ENCODE results near the gene WAPL. TPM values are rescaled to one million over a fixed set of nuclear protein-coding genes. Genes with fewer than 3 reads are reported as not detected.

The WAPL gene
- total and polyA plus RNA-seq, 2 of the 4 experiments (the other 2 are of a cell fraction) = 11.5 to 31.7 TPM

- Histone ChIP-seq H4K5ac (ENCODE audit: low read depth, low read length) (no peak overlapping the region), H4K20me1 (ENCODE audit: insufficient read depth, low read length) (no peaks in the 10 kb centered on the region), H3K23ac (ENCODE audit: low read depth, low read length) (no peak overlapping the region; the same call in 1 of the 2 replicates), H3K27me3 (ENCODE audit: control insufficient read depth, insufficient read depth, low read length) (no peaks in the 10 kb centered on the region), H2BK15ac (ENCODE audit: low read depth, low read length) (no peak overlapping the region), H3K4me3 (ENCODE audit: insufficient read depth, low read depth, low read length) (no peak overlapping the region), H3K9me1 (ENCODE audit: insufficient read depth, low read length) (0 out of 2 replicates have a peak, but pooled peaks cover 5% of the 10 kb centered on the region), H3K79me1 (ENCODE audit: low read depth in 1 of 2, low read length in 2 of 2) (no peaks in the 10 kb centered on the region), H2BK5ac (ENCODE audit: low read depth, low read length, poor library complexity, severe bottlenecking) (no peak overlapping the region), H3K9me3 (ENCODE audit: control insufficient read depth, insufficient read depth, low read length) (peaks cover 4% of the 10 kb centered on the region), H2BK20ac (ENCODE audit: low read depth, low read length) (no peak overlapping the region), H3K4me2 (ENCODE audit: low read depth, low read length) (no peak overlapping the region), H2AK5ac (ENCODE audit: low read depth, low read length) (no peak overlapping the region), H3K56ac (ENCODE audit: extremely low read depth, insufficient read depth, low read length) (no peak overlapping the region), H3K18ac (ENCODE audit: low read depth, low read length) (no peak overlapping the region), H3K14ac (replicated peaks; ENCODE audit: low read depth, low read length) (no peak overlapping the region), H2AK9ac (replicated peaks; ENCODE audit: low read depth, low read length, poor library complexity) (no peak overlapping the region), H3K36me3 (ENCODE audit: control insufficient read depth, insufficient read depth, low read length) (no peaks in the 10 kb centered on the region), H3K9ac (ENCODE audit: low read depth, low read length) (no peak overlapping the region), H3K4ac (ENCODE audit: low read depth, low read length) (no peak overlapping the region), H4K91ac (ENCODE audit: insufficient read depth, low read depth, low read length) (no peak overlapping the region), H2BK120ac (ENCODE audit: low read depth, low read length) (no peak overlapping the region), H4K8ac (ENCODE audit: low read depth in 2 of 2, low read length in 2 of 2) (no peak overlapping the region), H3K27ac (ENCODE audit: insufficient read depth, low read length) (no peak overlapping the region), H2AFZ (replicated peaks; ENCODE audit: low read length, poor library complexity) (no peak overlapping the region), H3K4me1 (ENCODE audit: control insufficient read depth, insufficient read depth, low read length) (peaks cover 7% of the 10 kb centered on the region)
- DNase-seq = no peak
- POLR2A ChIA-PET (ENCODE audit: unreplicated experiment) = no interaction called here
- no peak for TF ChIP-seq BHLHE40 (IDR thresholded peaks at IDR 0.05; ENCODE audit: low read depth, low read length)
- no peak for TF ChIP-seq CTCF (conservative IDR thresholded peaks at IDR 0.05; ENCODE audit: low read depth, low read length)
- no peak for TF ChIP-seq USF2 (IDR thresholded peaks at IDR 0.05; ENCODE audit: low read depth, low read length)
- no peak for TF ChIP-seq MXI1 (IDR thresholded peaks at IDR 0.05; ENCODE audit: borderline replicate concordance, low read depth, low read length)
- no peak for TF ChIP-seq CHD1 (IDR thresholded peaks at IDR 0.05; ENCODE audit: low read depth, low read length)
- TF ChIP-seq RFX5 (IDR thresholded peaks at IDR 0.05; ENCODE audit: low read depth, low read length) = no peak
- no peak for TF ChIP-seq CEBPB (IDR thresholded peaks at IDR 0.05; ENCODE audit: low read depth, low read length)
- no peak for TF ChIP-seq SMC3 (IDR thresholded peaks at IDR 0.05; ENCODE audit: low read depth, low read length)
- TF ChIP-seq ELK1 (IDR thresholded peaks at IDR 0.05; ENCODE audit: borderline replicate concordance, low read depth, low read length) = no peak
- no peak for TF ChIP-seq RAD21 (IDR thresholded peaks at IDR 0.05; ENCODE audit: low read length)
- TF ChIP-seq NFE2L2 (IDR thresholded peaks at IDR 0.05; ENCODE audit: low read depth, low read length) = no peak
- no peak for TF ChIP-seq POLR2A (IDR thresholded peaks at IDR 0.05; ENCODE audit: low read depth, low read length)
- no peak for TF ChIP-seq MAFK (IDR thresholded peaks at IDR 0.05; ENCODE audit: low read depth, low read length)
- no peak for TF ChIP-seq RCOR1 (IDR thresholded peaks at IDR 0.05; ENCODE audit: insufficient replicate concordance, low read length)
- no peak for TF ChIP-seq FOS (IDR thresholded peaks at IDR 0.05; ENCODE audit: low read depth, low read length)
- no peak for TF ChIP-seq MAZ (IDR thresholded peaks at IDR 0.05; ENCODE audit: borderline replicate concordance, low read depth, low read length)
- no CpG with 5 or more reads among the region's 5 CpGs for WGBS, 2 experiments (ENCODE audit: extremely low coverage in 2 of 2, insufficient read length in 1 of 2)
- dilution Hi-C loops (cut with HindIII; ENCODE audit: low sequenced_read_pairs, unreplicated experiment) = no loop called here
- in situ Hi-C loops (cut with MboI; ENCODE audit: low sequenced_read_pairs) = no loop called here
- intact Hi-C loops (cut with micrococcal nuclease) = no loop called here
- BruUV-seq (replicated peaks) = no TSS peak
- no peak for ATAC-seq (ENCODE audit: low read depth)
- CTCF ChIA-PET = no interaction called here
Measured at GRCh38 chr10:86415583-86415982, 106.0 kb downstream of the WAPL start.

Measured in IMR-90 (cell line).